ENCODE results near the gene SSPN.

SSPN gene

DNA sequence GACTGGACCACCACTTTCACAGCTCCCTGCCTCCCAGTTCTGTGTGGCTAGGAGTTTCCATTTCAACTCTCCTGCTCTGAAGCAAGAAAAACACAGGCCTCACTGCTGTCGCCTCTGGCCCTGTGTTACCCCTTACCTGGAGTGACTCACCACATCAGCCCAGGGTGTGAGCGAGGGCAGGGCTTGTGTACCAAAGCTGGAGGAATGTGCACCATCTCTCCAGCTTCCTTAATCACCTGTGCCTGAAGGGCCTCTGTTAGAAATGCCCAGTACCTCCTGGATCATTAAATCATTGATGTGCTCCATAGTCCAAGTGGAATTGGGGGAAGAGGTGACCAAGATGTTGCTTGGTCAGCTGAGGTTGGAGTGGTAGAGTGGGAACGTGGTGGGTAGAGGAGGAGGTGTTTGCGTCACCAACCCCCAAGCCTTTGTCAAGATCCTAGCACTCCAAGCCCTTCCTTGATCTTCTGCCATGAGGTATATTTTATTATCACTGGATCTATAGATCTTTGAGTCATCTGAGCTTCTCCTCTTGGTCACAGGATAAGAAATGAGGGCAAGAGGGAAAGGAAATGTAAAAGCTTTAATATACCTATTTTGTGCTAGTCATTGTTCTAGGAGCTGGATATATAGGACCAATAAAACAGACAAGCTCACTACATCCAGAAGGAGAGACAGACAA lies 51.3 kb downstream of the SSPN start:
- TF ChIP-seq, protein P1, sequence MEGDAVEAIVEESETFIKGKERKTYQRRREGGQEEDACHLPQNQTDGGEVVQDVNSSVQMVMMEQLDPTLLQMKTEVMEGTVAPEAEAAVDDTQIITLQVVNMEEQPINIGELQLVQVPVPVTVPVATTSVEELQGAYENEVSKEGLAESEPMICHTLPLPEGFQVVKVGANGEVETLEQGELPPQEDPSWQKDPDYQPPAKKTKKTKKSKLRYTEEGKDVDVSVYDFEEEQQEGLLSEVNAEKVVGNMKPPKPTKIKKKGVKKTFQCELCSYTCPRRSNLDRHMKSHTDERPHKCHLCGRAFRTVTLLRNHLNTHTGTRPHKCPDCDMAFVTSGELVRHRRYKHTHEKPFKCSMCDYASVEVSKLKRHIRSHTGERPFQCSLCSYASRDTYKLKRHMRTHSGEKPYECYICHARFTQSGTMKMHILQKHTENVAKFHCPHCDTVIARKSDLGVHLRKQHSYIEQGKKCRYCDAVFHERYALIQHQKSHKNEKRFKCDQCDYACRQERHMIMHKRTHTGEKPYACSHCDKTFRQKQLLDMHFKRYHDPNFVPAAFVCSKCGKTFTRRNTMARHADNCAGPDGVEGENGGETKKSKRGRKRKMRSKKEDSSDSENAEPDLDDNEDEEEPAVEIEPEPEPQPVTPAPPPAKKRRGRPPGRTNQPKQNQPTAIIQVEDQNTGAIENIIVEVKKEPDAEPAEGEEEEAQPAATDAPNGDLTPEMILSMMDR (IDR thresholded peaks at IDR 0.05; ENCODE audit: low read depth, low read length): no peak
- H3K4me3 ChIP-seq (ENCODE audit: low read depth, low read length): no peak overlapping the region

DNA sequence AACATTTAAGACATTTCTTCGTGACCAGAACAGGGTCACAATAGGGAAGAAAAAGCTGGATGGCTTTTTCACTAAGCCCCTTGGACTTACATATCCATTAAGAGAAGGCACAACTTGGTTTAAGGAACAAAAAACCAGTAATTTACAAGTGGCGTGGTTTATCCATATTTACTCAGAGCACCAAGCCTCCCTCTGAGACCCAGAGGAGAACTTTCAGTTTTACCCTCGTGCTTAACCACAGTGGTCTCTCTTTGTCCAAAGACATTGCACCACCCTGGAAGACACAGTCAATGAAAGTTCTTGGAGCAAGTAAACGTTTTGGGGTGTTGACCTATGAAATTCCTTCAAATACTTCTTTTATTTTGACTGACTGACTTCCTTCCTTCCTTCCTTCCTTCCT lies 52.5 kb downstream of the SSPN start:
- no peak overlapping the region for H3K4me3 ChIP-seq (ENCODE audit: low read depth, low read length)
- TF ChIP-seq, protein P1 (IDR thresholded peaks at IDR 0.05; ENCODE audit: low read depth, low read length): no peak

DNA sequence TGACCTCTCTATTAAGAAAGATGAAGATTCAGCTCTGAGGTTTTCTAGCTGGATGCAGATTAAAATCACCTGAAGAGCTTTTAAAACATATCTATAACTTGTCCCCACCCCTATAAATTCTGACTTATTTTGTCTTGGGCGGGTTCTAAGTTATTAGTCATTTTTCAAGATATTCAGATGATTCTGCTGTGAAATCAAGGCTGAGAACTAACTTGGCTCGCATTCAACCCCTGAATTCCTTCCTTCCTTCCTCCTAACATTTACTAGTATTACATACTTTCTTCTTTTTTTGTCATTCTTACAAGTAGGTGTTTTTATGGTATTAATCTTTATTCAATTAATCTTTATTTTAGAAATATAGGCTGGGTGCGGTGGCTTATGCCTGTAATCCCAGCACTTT lies 55.4 kb downstream of the SSPN start:
- TF ChIP-seq, protein P1 (IDR thresholded peaks at IDR 0.05; ENCODE audit: low read depth, low read length): no peak
- no peak overlapping the region for H3K4me3 ChIP-seq (ENCODE audit: low read depth, low read length)

DNA sequence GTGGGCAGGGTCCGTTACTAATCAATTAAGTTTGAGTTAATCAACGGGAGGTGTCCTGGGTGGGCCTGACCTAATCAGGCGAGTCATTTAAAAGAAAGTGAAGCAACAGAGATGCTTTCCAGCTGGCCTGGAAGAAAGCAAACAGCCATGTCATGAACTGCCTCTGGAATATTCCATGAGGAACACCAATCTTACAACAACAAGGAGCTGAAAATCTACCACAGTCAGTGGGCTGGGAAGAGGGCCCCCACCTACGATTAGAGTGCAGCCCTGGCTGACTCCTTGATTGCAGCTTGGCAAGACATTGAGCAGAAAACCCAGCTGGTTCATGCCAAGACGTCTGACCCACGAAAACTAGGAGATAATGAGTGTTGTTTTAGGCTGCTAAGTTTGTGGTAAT lies 56.2 kb downstream of the SSPN start:
- H3K4me3 ChIP-seq (ENCODE audit: low read depth, low read length): no peak overlapping the region
- TF ChIP-seq, protein P1 (IDR thresholded peaks at IDR 0.05; ENCODE audit: low read depth, low read length): no peak

DNA sequence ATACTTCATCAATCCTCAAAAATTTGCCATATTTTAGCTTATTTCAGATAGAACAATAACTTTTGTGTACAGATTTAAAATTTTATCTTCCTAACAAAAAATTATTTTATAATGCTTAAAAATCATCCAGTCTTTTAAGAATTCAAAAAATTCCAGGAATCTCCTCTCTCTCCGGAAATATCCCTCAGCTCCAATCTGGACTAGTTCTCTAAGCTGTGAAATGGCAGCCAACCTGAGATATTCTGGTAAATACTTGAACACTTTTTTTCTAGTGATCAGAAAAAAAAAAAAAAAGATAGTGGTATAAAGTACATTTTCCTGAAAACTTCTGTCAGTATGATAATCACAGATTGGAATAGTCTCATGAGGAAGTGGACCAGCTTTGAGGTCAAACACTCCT lies 57.6 kb downstream of the SSPN start:
- TF ChIP-seq, protein P1 (IDR thresholded peaks at IDR 0.05; ENCODE audit: low read depth, low read length): no peak
- H3K4me3 ChIP-seq (ENCODE audit: low read depth, low read length): no peak overlapping the region

DNA sequence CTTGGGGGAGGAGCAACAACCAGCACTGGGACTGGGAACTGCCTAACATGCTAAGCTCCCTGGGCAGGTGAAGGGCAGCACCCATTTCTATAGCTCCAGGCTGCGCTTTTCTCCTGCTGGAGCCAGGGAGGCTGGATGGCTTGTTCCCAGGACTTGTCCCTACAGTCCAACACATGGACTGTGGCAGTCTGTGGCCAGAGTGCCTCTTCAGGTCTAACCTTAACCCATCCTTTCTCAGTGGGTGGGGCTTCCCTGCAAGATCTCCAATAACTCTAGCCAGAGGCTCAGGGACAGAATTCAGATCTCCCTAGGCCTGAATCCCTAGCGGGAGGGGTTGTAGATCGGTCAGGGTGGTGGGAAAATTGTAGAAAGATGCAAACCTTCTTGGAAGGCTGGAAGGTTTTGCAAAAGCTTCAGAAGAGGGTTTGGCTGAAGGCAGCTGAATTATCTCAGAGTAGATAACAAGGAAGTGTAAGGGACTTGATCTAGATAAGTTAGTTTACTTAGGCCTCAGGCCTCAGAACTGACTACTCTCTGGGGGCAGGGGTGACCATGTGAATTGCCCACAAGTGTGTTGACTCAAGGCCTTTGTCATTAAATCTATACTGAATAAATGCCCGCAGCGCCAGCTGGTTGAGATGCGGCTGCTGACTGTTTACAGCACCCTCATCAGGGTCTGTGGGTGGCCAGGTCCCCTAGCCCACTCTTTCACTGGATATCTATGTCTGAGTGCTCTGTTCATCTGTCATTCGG lies 60.7 kb downstream of the SSPN start:
- no peak overlapping the region for H3K4me3 ChIP-seq (ENCODE audit: low read depth, low read length)
- TF ChIP-seq, protein P1 (IDR thresholded peaks at IDR 0.05; ENCODE audit: low read depth, low read length): no peak

DNA sequence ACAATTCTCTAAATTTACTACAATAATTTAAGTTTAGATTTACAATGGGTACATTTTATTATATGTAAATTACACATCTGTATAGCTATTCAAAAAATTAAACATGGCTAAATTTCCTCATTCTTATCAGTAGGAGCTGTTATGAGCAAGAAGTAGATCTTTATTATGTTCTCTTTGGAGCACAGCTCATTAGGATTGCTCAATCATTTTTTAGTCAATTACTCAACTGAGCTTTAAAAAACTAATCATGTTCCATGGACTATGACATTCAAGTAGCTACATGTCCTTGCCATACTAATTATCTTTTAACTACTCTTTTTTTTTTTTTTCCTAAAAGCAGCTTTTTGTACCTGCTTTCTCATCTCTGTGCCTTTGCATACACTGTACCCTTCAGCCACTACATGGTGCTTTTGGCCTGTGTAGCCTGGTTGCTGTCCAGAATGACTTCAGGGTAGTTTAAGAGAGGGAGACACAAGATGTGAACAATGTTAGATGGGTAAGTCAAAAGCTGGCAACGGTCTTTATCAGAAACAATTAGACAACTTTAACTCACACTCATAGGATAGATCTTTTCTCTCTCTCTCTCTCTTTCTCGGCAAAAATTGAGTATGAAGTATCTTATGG lies 69.0 kb downstream of the SSPN start:
- H3K4me3 ChIP-seq (ENCODE audit: low read depth, low read length): no peak overlapping the region
- TF ChIP-seq, protein P1 (IDR thresholded peaks at IDR 0.05; ENCODE audit: low read depth, low read length): no peak
